H1 (cell line): ENCODE results near the gene RAVER2. TPM values are rescaled to one million over a fixed set of nuclear protein-coding genes. Genes with fewer than 3 reads are reported as not detected.

Experiments used
- CTCF ChIA-PET: fragments of 300-600 bp; sonication (Branson Sonifier 250); formaldehyde crosslinking; loops from one replicate; lab custom pipeline; 2021; ENCODE audit not compliant: partially characterized antibody; lab: Charles Lee
- POLR2A ChIA-PET: fragments of 300-600 bp; sonication (Branson Sonifier 250); formaldehyde crosslinking; loops from one replicate; lab custom pipeline; 2021; ENCODE audit warnings: inconsistent platforms; ENCODE audit not compliant: partially characterized antibody; lab: Charles Lee
- DNase-seq, 2 experiments: peaks; one replicate each; pipeline versions ENCODE4 v3.0.0 to v3.0.0-alpha.2; 2010 to 2022; ENCODE audit warnings: low spot score in 2 of 2, low read depth in 1 of 2, mixed read lengths in 1 of 2
- FAIRE-seq: peaks from 2 replicates; lab custom pipeline; 2011; peaks lifted over from hg19 to GRCh38; lab: Jason Lieb, UNC
- H2AFZ ChIP-seq: 2 replicates; pipeline ENCODE4 v1.8.1; 2012; ENCODE audit warnings: low read length, inconsistent platforms
- H2AK5ac ChIP-seq: 2 replicates; pipeline ENCODE4 v1.6.1; 2013; ENCODE audit warnings: low read depth, low read length
- H2BK120ac ChIP-seq: replicated peaks from 2 replicates; pipeline ENCODE3; 2013; ENCODE audit warnings: low read depth, low read length, inconsistent platforms
- H2BK12ac ChIP-seq: 2 replicates; pipeline ENCODE4 v1.6.1; 2013; ENCODE audit warnings: low read depth, low read length
- H2BK15ac ChIP-seq: 2 replicates; pipeline ENCODE4 v1.6.1; 2013; ENCODE audit warnings: low read length
- H2BK20ac ChIP-seq: 2 replicates; pipeline ENCODE4 v1.6.1; 2013; ENCODE audit warnings: low read length
- H2BK5ac ChIP-seq: 2 replicates; pipeline ENCODE4 v1.6.1; 2013; ENCODE audit warnings: low read depth, low read length
- H3K14ac ChIP-seq: 2 replicates; pipeline ENCODE4 v1.6.1; 2013; ENCODE audit warnings: inconsistent platforms; ENCODE audit not compliant: insufficient read length
- H3K18ac ChIP-seq: 2 replicates; pipeline ENCODE4 v1.6.1; 2013; ENCODE audit warnings: low read length; ENCODE audit errors: extremely low read depth
- H3K23ac ChIP-seq: 2 replicates; pipeline ENCODE4 v1.6.1; 2013; ENCODE audit warnings: inconsistent platforms; ENCODE audit not compliant: insufficient read length
- H3K23me2 ChIP-seq: 2 replicates; pipeline ENCODE4 v1.6.1; 2013; ENCODE audit warnings: low read depth, low read length
- H3K27ac ChIP-seq: 2 replicates; pipeline ENCODE4 v1.6.1; 2011; ENCODE audit warnings: low read depth, low read length, inconsistent platforms
- H3K27me3 ChIP-seq, 4 experiments: replicated peaks in 1 of 4; 1 replicate in 1 of 4; 2 replicates in 3 of 4; pipeline versions ENCODE4 v1.6.1 to v1.8.1; 2011 to 2013; ENCODE audit warnings: low read length in 3 of 4, mild to moderate bottlenecking in 3 of 4, inconsistent platforms in 2 of 4, mixed read lengths in 2 of 4, moderate library complexity in 1 of 4; ENCODE audit not compliant: control insufficient read depth in 3 of 4, insufficient read depth in 3 of 4; ENCODE audit errors: extremely low read depth in 1 of 4
- H3K36me3 ChIP-seq, 4 experiments: 2 replicates each; pipeline versions ENCODE4 v1.6.1 to v1.8.1; 2011 to 2013; ENCODE audit warnings: mild to moderate bottlenecking in 4 of 4, low read length in 3 of 4, moderate library complexity in 2 of 4, control low read depth in 1 of 4, inconsistent platforms in 1 of 4; ENCODE audit not compliant: insufficient read depth in 4 of 4, control insufficient read depth in 2 of 4
- H3K4ac ChIP-seq: replicated peaks from 2 replicates; pipeline ENCODE3; 2013; ENCODE audit warnings: low read length, low read depth, mixed read lengths, inconsistent platforms; ENCODE audit not compliant: insufficient read length
- H3K4me1 ChIP-seq, 4 experiments: replicated peaks in 1 of 4; 1 replicate in 1 of 4; 2 replicates in 3 of 4; pipeline versions ENCODE4 v1.6.1 to v1.8.1; 2011 to 2013; ENCODE audit warnings: low read length in 3 of 4, inconsistent platforms in 2 of 4, mixed read lengths in 1 of 4; ENCODE audit not compliant: insufficient read depth in 4 of 4, control insufficient read depth in 3 of 4
- H3K4me2 ChIP-seq, 2 experiments: 2 replicates each; pipeline versions ENCODE4 v1.6.1 to v1.8.1; 2011 to 2013; ENCODE audit warnings: low read depth in 2 of 2, low read length in 2 of 2, control low read depth in 1 of 2, inconsistent platforms in 1 of 2, mild to moderate bottlenecking in 1 of 2; ENCODE audit not compliant: insufficient read depth in 1 of 2
- H3K4me3 ChIP-seq, 4 experiments: fragments of 200-600, 300-600 bp in 1 of 4; sonication (generic), shearing (Covaris generic), sonication (Bioruptor Twin) in 1 of 4; 2 replicates each; pipeline versions ENCODE4 v1.5.1 to v1.8.1; 2011 to 2016; ENCODE audit warnings: low read length in 4 of 4, low read depth in 3 of 4, control low read depth in 2 of 4, inconsistent platforms in 2 of 4, mild to moderate bottlenecking in 2 of 4, mixed read lengths in 1 of 4, moderate library complexity in 1 of 4; ENCODE audit not compliant: insufficient read depth in 2 of 4; ENCODE audit errors: extremely low read depth in 1 of 4
- H3K56ac ChIP-seq: replicated peaks from 2 replicates; pipeline ENCODE3; 2013; ENCODE audit warnings: low read depth, mild to moderate bottlenecking, mixed read lengths, low read length, inconsistent platforms; ENCODE audit not compliant: insufficient read length
- H3K79me1 ChIP-seq: 2 replicates; pipeline ENCODE4 v1.6.1; 2013; ENCODE audit warnings: low read depth, low read length, control low read depth
- H3K79me2 ChIP-seq, 2 experiments: 2 replicates each; pipeline versions ENCODE4 v1.6.1 to v1.8.1; 2012 to 2013; ENCODE audit warnings: low read length in 2 of 2, mild to moderate bottlenecking in 2 of 2, inconsistent platforms in 1 of 2; ENCODE audit not compliant: insufficient read depth in 2 of 2, control insufficient read depth in 1 of 2
- H3K9ac ChIP-seq, 4 experiments: replicated peaks in 1 of 4; 1 replicate in 1 of 4; 2 replicates in 3 of 4; pipeline versions ENCODE4 v1.6.1 to v1.8.1; 2011 to 2013; ENCODE audit warnings: low read depth in 3 of 4, low read length in 3 of 4, control low read depth in 2 of 4, mild to moderate bottlenecking in 2 of 4, moderate library complexity in 2 of 4, inconsistent platforms in 1 of 4; ENCODE audit errors: extremely low read depth in 1 of 4
- H3K9me3 ChIP-seq, 2 experiments: 2 replicates each; pipeline versions ENCODE4 v1.6.1 to v1.8.1; 2012 to 2013; ENCODE audit warnings: mild to moderate bottlenecking in 2 of 2, moderate library complexity in 2 of 2, control low read depth in 1 of 2, inconsistent platforms in 1 of 2, low read depth in 1 of 2, low read length in 1 of 2, mixed read lengths in 1 of 2; ENCODE audit not compliant: insufficient read depth in 2 of 2
- H4K20me1 ChIP-seq, 2 experiments: replicated peaks in 1 of 2; 2 replicates each; pipeline versions ENCODE3 to v1.8.1; 2011 to 2013; ENCODE audit warnings: inconsistent platforms in 2 of 2, low read length in 2 of 2, mild to moderate bottlenecking in 1 of 2; ENCODE audit not compliant: insufficient read depth in 2 of 2, control insufficient read depth in 1 of 2
- H4K5ac ChIP-seq: 2 replicates; pipeline ENCODE4 v1.6.1; 2013; ENCODE audit warnings: low read length, low read depth, mixed read lengths, inconsistent platforms; ENCODE audit not compliant: insufficient read length
- H4K8ac ChIP-seq: 2 replicates; pipeline ENCODE4 v1.8.0; 2013; ENCODE audit warnings: mild to moderate bottlenecking, moderate library complexity, low read length, inconsistent platforms; ENCODE audit not compliant: insufficient read depth; ENCODE audit errors: extremely low read depth
- H4K91ac ChIP-seq: replicated peaks from 2 replicates; pipeline ENCODE3; 2013; ENCODE audit warnings: low read length, mixed read lengths, inconsistent platforms; ENCODE audit not compliant: insufficient read length
- CEBPB ChIP-seq: IDR thresholded peaks from 2 replicates; pipeline ENCODE4 v1.6.1; 2012; ENCODE audit warnings: low read depth, low read length
- CHD1 ChIP-seq: IDR thresholded peaks from 2 replicates; pipeline ENCODE4 v1.6.1; 2012; ENCODE audit warnings: low read depth, low read length, improper control_type of control experiment
- EGR1 ChIP-seq: IDR thresholded peaks from 2 replicates; pipeline ENCODE4 v1.6.1; 2011; ENCODE audit warnings: low read depth, low read length, borderline replicate concordance
- FOSL1 ChIP-seq: IDR thresholded peaks from 2 replicates; pipeline ENCODE4 v1.6.1; 2011; ENCODE audit warnings: mild to moderate bottlenecking, low read depth, low read length, moderate library complexity; ENCODE audit not compliant: insufficient read depth
- HDAC6 ChIP-seq: IDR thresholded peaks from one replicate; pipeline ENCODE4 v1.7.1; 2012; ENCODE audit warnings: low read depth, mild to moderate bottlenecking, inconsistent platforms, low read length, moderate library complexity
- MAX ChIP-seq: IDR thresholded peaks from 2 replicates; pipeline ENCODE4 v1.6.1; 2012; ENCODE audit warnings: inconsistent platforms
- PHF8 ChIP-seq: fragments of 200-600 bp; sonication (generic); conservative IDR thresholded peaks from 2 replicates; pipeline ENCODE4 v1.7.1; 2012; ENCODE audit warnings: low read depth, mild to moderate bottlenecking, inconsistent platforms, low read length, moderate library complexity
- RBBP5 ChIP-seq: IDR thresholded peaks from 2 replicates; pipeline ENCODE4 v1.7.1; 2012; ENCODE audit warnings: low read depth, mild to moderate bottlenecking, inconsistent platforms, low read length, moderate library complexity, borderline replicate concordance
- RNF2 ChIP-seq: fragments of 200-900, 300-1000 bp; sonication (generic); IDR thresholded peaks from 2 replicates; pipeline ENCODE4 v1.7.1; 2016; ENCODE audit warnings: borderline replicate concordance, low read depth, mild to moderate bottlenecking, antibody characterized with exemption, low read length; ENCODE audit not compliant: poor library complexity, severe bottlenecking; ENCODE audit errors: missing control alignments
- RXRA ChIP-seq: IDR thresholded peaks from 2 replicates; pipeline ENCODE4 v1.6.1; 2011; ENCODE audit warnings: low read depth, mild to moderate bottlenecking, low read length, moderate library complexity; ENCODE audit not compliant: insufficient read depth
- SAP30 ChIP-seq: fragments of 300-600 bp; sonication (generic); IDR thresholded peaks from 2 replicates; pipeline ENCODE4 v1.7.1; 2012; ENCODE audit warnings: low read length, moderate library complexity, mild to moderate bottlenecking, inconsistent platforms; ENCODE audit not compliant: insufficient read depth, insufficient replicate concordance
- SRF ChIP-seq: IDR thresholded peaks from 2 replicates; pipeline ENCODE4 v1.6.1; 2011; ENCODE audit warnings: mild to moderate bottlenecking, low read depth, low read length, moderate library complexity
- ZNF274 ChIP-seq: IDR thresholded peaks from 2 replicates; pipeline ENCODE4 v1.7.0; 2012; ENCODE audit warnings: low read length, borderline replicate concordance; ENCODE audit errors: extremely low read depth
- polyA plus RNA-seq, 7 experiments: library from polyadenylated mRNA; depleted of rRNA in 3 of 7; stranded (reverse) in 5 of 7; unstranded in 2 of 7; fragments of >200 nt in 5 of 7; fragments of 200-250 nt in 2 of 7; gene quantifications; 1 replicate in 5 of 7; 2 replicates in 1 of 7; 4 replicates in 1 of 7; pipeline versions ENCODE4 v1.2.1 to v1.2.3, GENCODE V29; 2011 to 2013; ENCODE audit warnings: missing spikeins in 2 of 7, mixed read lengths in 2 of 7
- total RNA-seq: library from RNA; stranded (reverse); fragmentation: NEBNext Ultra II Directional; extraction: Animal tissue kit (Norgen Biotek cat#: 25700); gene quantifications from 2 replicates; pipeline ENCODE4 v1.2.1, GENCODE V29; 2021

The RAVER2 gene
- total and polyA plus RNA-seq, 2 of the 8 experiments (the other 6 are each of a cell fraction or from before 2014, with no cell fraction given) = 10.5 to 19.5 TPM

GRCh38 chr1:64750875-64751274 is 6.0 kb downstream of the RAVER2 start:
- peaks cover 0 to 68% of the 10 kb centered on the region in 2 experiments; a peak in 2 of 4 replicates for H3K79me2 ChIP-seq
- FAIRE-seq (no peak), DNase-seq (no peak)
- peaks cover 3% of the 10 kb centered on the region; the same call in 1 of the 2 replicates for H3K79me1 ChIP-seq
- H2AFZ ChIP-seq = no peak overlapping the region
- no peaks in the 10 kb centered on the region for H3K9me3 ChIP-seq
- no peak overlapping the region for H3K56ac ChIP-seq
- no peak overlapping the region for H2AK5ac ChIP-seq
- POLR2A ChIA-PET = interaction anchor here (1.4 kb wide), 1 partner anchor 18 kb away, joined by 4 read pairs; no protein-coding TSS in a partner anchor
- no peak overlapping the region for H3K4me3 ChIP-seq
- no peak overlapping the region for H2BK20ac ChIP-seq
- no peak overlapping the region for H3K4ac ChIP-seq
- no peak overlapping the region for H3K23ac ChIP-seq
- no peak overlapping the region for H3K9ac ChIP-seq
- no peak overlapping the region for H4K91ac ChIP-seq
- H3K14ac ChIP-seq = no peak overlapping the region
- H3K36me3 ChIP-seq = no peaks in the 10 kb centered on the region
- no peak overlapping the region for H2BK15ac ChIP-seq
- peaks cover 0 to 5% (median 2%) of the 10 kb centered on the region in 4 experiments; a peak in 3 of 7 replicates for H3K4me1 ChIP-seq
- H3K23me2 ChIP-seq = 0 out of 2 replicates have a peak, but pooled peaks cover 3% of the 10 kb centered on the region
- H4K8ac ChIP-seq = no peak overlapping the region
- CTCF ChIA-PET = interaction anchor here (1.6 kb wide), 1 partner anchor 21 kb away, joined by 4 read pairs; no protein-coding TSS in a partner anchor
- no peak overlapping the region for H2BK5ac ChIP-seq
- H3K18ac ChIP-seq = no peak overlapping the region
- no peak overlapping the region for H4K5ac ChIP-seq
- no peaks in the 10 kb centered on the region for H3K27me3 ChIP-seq
- H2BK12ac ChIP-seq = no peak overlapping the region
- no peak overlapping the region for H2BK120ac ChIP-seq
- no peak overlapping the region for H3K4me2 ChIP-seq
- peaks cover 0 to 5% of the 10 kb centered on the region in 2 experiments for H4K20me1 ChIP-seq
- H3K27ac ChIP-seq = no peak overlapping the region
- TF ChIP-seq PHF8 (no peak), CHD1 (no peak), CEBPB (no peak), RBBP5 (no peak), FOSL1 (no peak), SAP30 (no peak), HDAC6 (no peak), RNF2 (no peak), SRF (no peak), EGR1 (no peak), RXRA (no peak), ZNF274 (no peak), MAX (no peak)
